Mesothelial cell of epicardium (in vitro differentiated cells): ENCODE data around the gene ANO2. TPM values are rescaled to one million over a fixed set of nuclear protein-coding genes. Genes with fewer than 3 reads are reported as not detected.

Source experiments
- DNase-seq, 2 experiments: peaks; one replicate each; pipeline ENCODE4 v3.0.0; 2021; ENCODE audit warnings: low spot score in 2 of 2; ENCODE audit not compliant: unreplicated experiment in 2 of 2
- H3K27ac Mint-ChIP-seq: 2 replicates; pipeline ENCODE4 v1.8.0; 2021; ENCODE audit warnings: mixed read lengths
- H3K27me3 Mint-ChIP-seq: 2 replicates; pipeline ENCODE4 v1.8.0; 2021; ENCODE audit warnings: low read depth, mixed read lengths
- H3K36me3 Mint-ChIP-seq: 2 replicates; pipeline ENCODE4 v1.8.0; 2021; ENCODE audit warnings: mixed read lengths
- H3K4me1 Mint-ChIP-seq: 2 replicates; pipeline ENCODE4 v1.8.0; 2021; ENCODE audit warnings: mixed read lengths
- H3K4me3 Mint-ChIP-seq: 2 replicates; pipeline ENCODE4 v1.8.0; 2021; ENCODE audit warnings: mild to moderate bottlenecking, moderate library complexity, mixed read lengths
- H3K9me3 Mint-ChIP-seq: 2 replicates; pipeline ENCODE4 v1.8.0; 2021; ENCODE audit warnings: mixed read lengths
- total RNA-seq: library from RNA; stranded (reverse); gene quantifications from 3 replicates; pipeline ENCODE4 v1.2.1, GENCODE V29; 2021
- TF ChIP-seq, protein P1 (sequence below): fragments of 200-600 bp; sonication (generic); IDR thresholded peaks from one replicate; pipeline ENCODE4 v1.5.0; 2021; ENCODE audit warnings: antibody characterized with exemption; ENCODE audit not compliant: unreplicated experiment

The ANO2 gene
- total RNA-seq, 1 donor from 2014 or later = 6.3 TPM

DNA sequence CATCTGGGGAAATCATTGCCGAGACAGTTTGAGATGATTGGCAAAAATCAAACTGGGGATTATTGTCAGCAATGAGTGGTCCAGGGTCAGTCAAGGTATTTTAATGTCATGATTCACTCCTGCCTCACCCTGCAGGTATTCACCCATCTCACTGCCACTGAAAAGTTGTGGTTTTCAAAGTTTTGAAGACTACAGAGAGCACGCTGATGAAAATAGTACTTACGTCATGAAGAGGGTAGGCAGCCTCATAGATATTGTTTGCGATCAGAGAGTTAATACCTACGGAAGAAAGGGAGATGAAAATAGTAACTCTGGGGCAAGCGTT is 138.0 kb downstream of the ANO2 start:
- H3K27me3 Mint-ChIP-seq = peaks cover 32% of the 10 kb centered on the region
- TF ChIP-seq, protein P1, sequence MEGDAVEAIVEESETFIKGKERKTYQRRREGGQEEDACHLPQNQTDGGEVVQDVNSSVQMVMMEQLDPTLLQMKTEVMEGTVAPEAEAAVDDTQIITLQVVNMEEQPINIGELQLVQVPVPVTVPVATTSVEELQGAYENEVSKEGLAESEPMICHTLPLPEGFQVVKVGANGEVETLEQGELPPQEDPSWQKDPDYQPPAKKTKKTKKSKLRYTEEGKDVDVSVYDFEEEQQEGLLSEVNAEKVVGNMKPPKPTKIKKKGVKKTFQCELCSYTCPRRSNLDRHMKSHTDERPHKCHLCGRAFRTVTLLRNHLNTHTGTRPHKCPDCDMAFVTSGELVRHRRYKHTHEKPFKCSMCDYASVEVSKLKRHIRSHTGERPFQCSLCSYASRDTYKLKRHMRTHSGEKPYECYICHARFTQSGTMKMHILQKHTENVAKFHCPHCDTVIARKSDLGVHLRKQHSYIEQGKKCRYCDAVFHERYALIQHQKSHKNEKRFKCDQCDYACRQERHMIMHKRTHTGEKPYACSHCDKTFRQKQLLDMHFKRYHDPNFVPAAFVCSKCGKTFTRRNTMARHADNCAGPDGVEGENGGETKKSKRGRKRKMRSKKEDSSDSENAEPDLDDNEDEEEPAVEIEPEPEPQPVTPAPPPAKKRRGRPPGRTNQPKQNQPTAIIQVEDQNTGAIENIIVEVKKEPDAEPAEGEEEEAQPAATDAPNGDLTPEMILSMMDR = no peak
- H3K4me1 Mint-ChIP-seq = peaks cover 4% of the 10 kb centered on the region
- no peak for DNase-seq
- H3K9me3 Mint-ChIP-seq = no peaks in the 10 kb centered on the region
- H3K27ac Mint-ChIP-seq = no peak overlapping the region
- no peak overlapping the region for H3K4me3 Mint-ChIP-seq
- no peaks in the 10 kb centered on the region for H3K36me3 Mint-ChIP-seq

DNA sequence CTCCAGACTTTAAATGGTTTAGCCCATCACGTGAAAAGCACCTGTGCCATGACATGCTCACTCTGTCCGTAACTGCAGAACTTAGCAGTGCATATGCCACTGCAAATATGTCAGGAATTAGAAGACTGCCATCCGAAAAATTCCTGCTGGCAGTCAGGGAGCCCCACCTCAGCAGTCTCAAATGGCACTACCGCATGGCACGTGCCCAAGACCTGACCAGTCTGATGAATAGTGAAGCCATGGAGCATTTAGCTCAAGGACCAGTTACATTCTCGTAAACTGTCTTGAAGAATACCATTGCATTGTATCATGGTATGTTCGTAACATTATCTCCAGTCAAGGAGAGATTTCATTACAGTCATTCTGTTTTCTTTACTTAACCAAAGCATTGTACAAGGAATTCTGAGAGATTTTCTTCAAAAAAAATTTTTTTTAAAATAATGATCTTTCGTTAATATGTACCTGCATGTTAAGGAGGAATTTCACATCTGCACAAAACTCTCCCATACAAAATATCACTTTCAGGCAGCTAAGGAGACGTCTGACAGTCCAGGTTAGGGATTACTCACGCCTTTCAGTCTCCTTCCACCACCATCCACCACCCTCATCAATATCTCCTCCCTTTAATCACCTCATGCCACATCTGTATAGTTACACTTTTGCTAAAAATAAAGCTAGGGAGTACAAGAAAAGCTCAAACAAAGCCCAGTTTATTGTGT is 138.5 kb downstream of the ANO2 start:
- peaks cover 4% of the 10 kb centered on the region for H3K4me1 Mint-ChIP-seq
- no peaks in the 10 kb centered on the region for H3K9me3 Mint-ChIP-seq
- TF ChIP-seq, protein P1 = no peak
- H3K36me3 Mint-ChIP-seq = no peaks in the 10 kb centered on the region
- DNase-seq = no peak
- H3K4me3 Mint-ChIP-seq = no peak overlapping the region
- peaks cover 29% of the 10 kb centered on the region for H3K27me3 Mint-ChIP-seq
- H3K27ac Mint-ChIP-seq = no peak overlapping the region

DNA sequence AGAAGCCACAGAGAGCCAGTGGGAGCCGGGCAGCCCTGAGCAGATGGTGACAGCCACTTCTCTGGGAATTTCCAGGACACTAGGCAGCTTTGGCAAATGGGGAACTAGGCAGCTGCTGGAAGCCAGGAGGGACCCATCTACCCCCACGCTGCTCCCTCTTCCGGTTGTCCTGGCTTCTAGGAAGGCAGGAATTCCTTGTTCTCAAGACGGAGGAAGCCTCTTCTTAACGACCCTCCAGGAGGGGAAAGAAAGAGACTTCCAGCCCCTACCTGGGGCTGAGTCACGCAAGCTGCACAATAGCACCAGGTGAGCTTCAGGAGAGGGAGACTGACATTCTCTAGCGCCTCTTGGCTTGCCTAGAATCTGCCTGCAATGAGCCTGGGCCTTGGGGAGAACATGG is 141.5 kb downstream of the ANO2 start:
- Mint-ChIP-seq H3K36me3 (no peaks in the 10 kb centered on the region), H3K27ac (no peak overlapping the region), H3K27me3 (peaks cover 32% of the 10 kb centered on the region), H3K9me3 (no peaks in the 10 kb centered on the region), H3K4me3 (no peak overlapping the region), H3K4me1 (peaks cover 2% of the 10 kb centered on the region)
- no peak for DNase-seq
- TF ChIP-seq, protein P1 = no peak

DNA sequence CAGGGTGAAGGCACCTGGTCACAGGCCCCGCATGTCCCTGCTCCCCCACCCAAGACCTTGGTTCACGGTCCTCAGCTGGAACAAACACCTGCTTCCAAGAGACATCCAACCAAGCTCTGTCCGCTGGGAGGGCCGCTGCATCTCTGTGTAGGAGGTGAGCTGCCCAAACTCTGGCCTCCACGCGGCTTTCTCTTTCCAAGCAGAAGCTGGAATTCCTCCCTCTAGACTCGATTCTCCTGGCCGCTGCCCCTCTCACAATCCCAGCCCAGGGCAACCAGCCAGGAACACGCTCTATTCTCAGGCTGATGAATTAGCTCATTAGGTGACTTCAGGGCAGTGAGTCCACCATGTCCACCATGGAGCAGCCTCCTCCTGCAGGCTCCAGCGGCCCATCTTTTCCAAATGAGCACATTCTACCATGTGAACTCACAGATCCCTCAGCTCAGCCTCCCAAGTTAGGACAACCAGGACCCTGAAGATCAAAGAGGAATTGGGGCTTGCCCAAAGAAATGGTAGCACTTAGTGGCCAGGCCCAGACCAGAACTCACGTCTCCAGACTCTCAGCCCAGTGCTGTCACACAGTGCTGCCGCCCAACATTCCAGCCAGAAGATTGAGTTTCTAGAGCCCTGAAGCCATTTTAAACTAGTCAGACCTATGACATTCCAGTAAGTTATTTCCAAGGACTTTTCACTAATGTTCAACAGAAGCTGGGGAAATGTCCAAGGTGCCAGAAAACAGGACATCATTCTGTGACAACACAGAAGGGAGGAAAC is 146.6 kb downstream of the ANO2 start:
- no peaks in the 10 kb centered on the region for H3K4me1 Mint-ChIP-seq
- TF ChIP-seq, protein P1 = no peak
- H3K9me3 Mint-ChIP-seq = no peaks in the 10 kb centered on the region

DNA sequence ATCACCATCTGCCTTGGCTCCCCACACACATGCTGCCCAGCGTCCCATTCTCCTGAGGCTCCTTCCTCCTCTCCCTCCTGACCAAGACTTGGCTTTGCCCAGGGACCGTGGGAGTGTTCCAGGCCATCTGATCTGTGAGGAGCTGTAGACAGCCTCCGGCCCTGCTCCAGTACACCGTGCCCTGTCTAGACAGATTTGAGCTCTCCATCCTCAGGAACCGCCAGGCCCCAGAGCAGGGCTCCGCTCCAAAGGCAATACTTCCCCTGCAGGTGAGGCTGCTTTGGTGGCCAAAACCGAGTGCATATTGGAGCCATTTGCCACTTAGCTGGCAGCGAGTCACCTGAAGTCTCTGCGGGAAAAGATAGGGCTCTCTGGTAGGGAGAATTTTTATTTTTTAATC is 147.4 kb downstream of the ANO2 start:
- no peaks in the 10 kb centered on the region for H3K36me3 Mint-ChIP-seq
- H3K27me3 Mint-ChIP-seq = peaks cover 10% of the 10 kb centered on the region
- H3K9me3 Mint-ChIP-seq = no peaks in the 10 kb centered on the region
- TF ChIP-seq, protein P1 = no peak
- H3K4me3 Mint-ChIP-seq = no peak overlapping the region
- no peak overlapping the region for H3K27ac Mint-ChIP-seq
- no peaks in the 10 kb centered on the region for H3K4me1 Mint-ChIP-seq
- DNase-seq = no peak

More for the DNA sequence above, 146.6 kb downstream of the ANO2 start:
- no peak for DNase-seq
- Mint-ChIP-seq H3K36me3 (no peaks in the 10 kb centered on the region), H3K27me3 (peaks cover 14% of the 10 kb centered on the region), H3K4me3 (no peak overlapping the region), H3K27ac (no peak overlapping the region)
